Lower leg skin (tissue), 3 donors: ENCODE results near the gene PPFIA4.

Source experiments
- CTCF ChIP-seq, 3 donors: fragments of 450-650 bp; IDR thresholded peaks; one replicate each; pipeline ENCODE4 v1.5.1; 2016; ENCODE audit warnings: antibody characterized with exemption in 3 of 3, mild to moderate bottlenecking in 3 of 3, moderate library complexity in 2 of 3
- POLR2A ChIP-seq, 2 donors: fragments of 450-650 bp; IDR thresholded peaks; one replicate each; pipeline ENCODE4 v1.6.1; 2016 to 2017; ENCODE audit warnings: antibody characterized with exemption in 2 of 2, mild to moderate bottlenecking in 1 of 2, moderate library complexity in 1 of 2

DNA sequence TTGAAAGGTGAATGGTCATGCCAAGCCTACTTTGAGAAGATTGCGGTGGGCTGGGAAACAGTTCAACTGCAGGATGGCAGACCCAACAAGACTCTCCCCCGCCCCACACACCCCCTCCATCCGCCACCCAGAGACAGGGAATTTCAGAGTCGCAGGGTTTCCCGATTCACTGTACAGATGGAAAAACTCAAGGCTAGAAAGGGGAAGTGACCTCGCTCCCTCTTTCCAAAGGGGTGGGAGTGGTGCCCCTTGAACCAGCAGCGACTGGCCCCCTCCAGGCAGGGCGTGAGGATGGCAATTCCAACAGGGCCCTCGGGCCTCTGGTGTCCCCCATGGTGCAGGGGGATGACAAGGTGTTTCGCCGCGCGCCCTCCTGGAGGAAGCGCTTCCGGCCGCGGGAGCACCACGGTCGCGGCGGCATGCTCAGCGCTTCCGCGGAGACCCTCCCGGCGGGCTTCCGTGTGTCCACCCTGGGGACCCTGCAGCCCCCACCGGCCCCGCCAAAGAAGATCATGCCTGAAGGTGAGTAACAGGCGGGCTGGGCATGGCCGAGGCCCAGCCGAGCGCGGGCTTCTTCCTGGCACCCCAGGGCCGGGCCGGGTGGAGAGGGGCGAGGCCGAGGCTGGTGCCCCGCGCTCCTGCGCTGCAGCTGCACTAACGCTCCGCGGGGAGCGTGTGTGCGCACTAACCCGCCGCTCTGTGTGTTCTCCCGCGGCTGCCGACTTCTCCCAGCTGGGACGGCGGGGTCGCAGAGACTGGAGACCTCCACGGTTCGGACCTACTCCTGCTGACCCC lies 49.1 kb downstream of the PPFIA4 start:
- no peak for TF ChIP-seq POLR2A (IDR thresholded peaks at IDR 0.05)
- no peak for TF ChIP-seq CTCF (IDR thresholded peaks at IDR 0.05)
